ENCODE measurements around the gene ATP2B2. TPM values are rescaled to one million over a fixed set of nuclear protein-coding genes. Genes with fewer than 3 reads are reported as not detected.

ATP2B2 gene
- total and polyA plus RNA-seq, 2 experiments from 2014 or later, result 0.42 to 0.63 TPM

- no peak for TF ChIP-seq CTCF (conservative IDR thresholded peaks at IDR 0.05; ENCODE audit: low read depth in 2 of 2)
- no peak for TF ChIP-seq ZNF462 (CRISPR knock-in tag; IDR thresholded peaks at IDR 0.05)
- no peak for TF ChIP-seq ZNF114 (CRISPR knock-in tag; IDR thresholded peaks at IDR 0.05)
- no peak for TF ChIP-seq NANOG (IDR thresholded peaks at IDR 0.05; ENCODE audit: borderline replicate concordance)
- TF ChIP-seq POLR2AphosphoS5 (IDR thresholded peaks at IDR 0.05; ENCODE audit: low read depth), result no peak
Observed at GRCh38 chr3:10485806-10486205, 19.6 kb downstream of the ATP2B2 start (continued).

GRCh38 chr3:10485380-10485779 lies 20.0 kb downstream of the ATP2B2 start:
- ATAC-seq (peak; percentile 55), DNase-seq (ENCODE audit: low spot score) (no peak)
- TF ChIP-seq JUNB (IDR thresholded peaks at IDR 0.05; ENCODE audit: unreplicated experiment) (no peak), ETS1 (IDR thresholded peaks at IDR 0.05) (no peak), NANOG (IDR thresholded peaks at IDR 0.05; ENCODE audit: borderline replicate concordance) (no peak), CREB1 (CRISPR knock-in tag; IDR thresholded peaks at IDR 0.05; ENCODE audit: low read depth) (no peak)
- no peak overlapping the region for H3K27ac Mint-ChIP-seq
- H3K36me3 ChIP-seq (ENCODE audit: insufficient read depth), result no peaks in the 10 kb centered on the region
- no peak overlapping the region for H3K27ac ChIP-seq (ENCODE audit: low read depth)
- H3K4me1 Mint-ChIP-seq, result no peaks in the 10 kb centered on the region
- H3K4me1 ChIP-seq (ENCODE audit: insufficient read depth), result no peaks in the 10 kb centered on the region
- no peaks in the 10 kb centered on the region for H4K20me1 ChIP-seq (replicated peaks; ENCODE audit: insufficient read depth)
- no peak overlapping the region for H3K4me3 Mint-ChIP-seq
- H3K4me2 ChIP-seq, result no peak overlapping the region
- no peaks in the 10 kb centered on the region for H3K36me3 Mint-ChIP-seq (ENCODE audit: low read depth)
- no peak overlapping the region for H2AFZ ChIP-seq
- H3K79me2 ChIP-seq (replicated peaks; ENCODE audit: insufficient read depth), result no peaks in the 10 kb centered on the region
- no peaks in the 10 kb centered on the region for H3K27me3 ChIP-seq (ENCODE audit: insufficient read depth)
- H3K9me3 Mint-ChIP-seq, result no peaks in the 10 kb centered on the region
- H3K27me3 Mint-ChIP-seq (ENCODE audit: insufficient read depth, low read depth, poor library complexity), result peaks cover 11% of the 10 kb centered on the region
- no peaks in the 10 kb centered on the region for H3F3A ChIP-seq (replicated peaks; ENCODE audit: low read depth)
- no peaks in the 10 kb centered on the region for H3K9me2 ChIP-seq (ENCODE audit: insufficient read depth)
- H3K4me3 ChIP-seq, result no peak overlapping the region

Data from GM23338 (cell line).